Measurements from ENCODE around the gene ADAM22. TPM values are rescaled to one million over a fixed set of nuclear protein-coding genes. Genes with fewer than 3 reads are reported as not detected.

The ADAM22 gene
- polyA plus RNA-seq, 2 donors, result 0.08 to 0.16 TPM

GRCh38 chr7:88140947-88141346 lies 206.9 kb downstream of the ADAM22 start:
- H3K4me1 ChIP-seq (ENCODE audit: control insufficient read depth in 2 of 2, insufficient read depth in 2 of 2, low read length in 1 of 2), result no peaks in the 10 kb centered on the region
- H3K36me3 ChIP-seq (ENCODE audit: control insufficient read depth in 2 of 2, insufficient read depth in 2 of 2, low read length in 1 of 2), result no peaks in the 10 kb centered on the region
- no peak overlapping the region for H3K4me3 ChIP-seq (ENCODE audit: low read depth in 1 of 2, low read length in 2 of 2)
- no peak overlapping the region for H3K27ac ChIP-seq (ENCODE audit: low read depth in 2 of 2, low read length in 1 of 2)
- 35 to 49% methylated on average over 2 of the region's 2 CpGs for WGBS, 2 donors
- no peaks in the 10 kb centered on the region for H3K9me3 ChIP-seq (ENCODE audit: control insufficient read depth in 2 of 2, insufficient read depth in 1 of 2, low read depth in 1 of 2, low read length in 1 of 2)
- no peaks in the 10 kb centered on the region for H3K27me3 ChIP-seq (ENCODE audit: control insufficient read depth in 1 of 2, insufficient read depth in 2 of 2, low read length in 2 of 2)

DNA sequence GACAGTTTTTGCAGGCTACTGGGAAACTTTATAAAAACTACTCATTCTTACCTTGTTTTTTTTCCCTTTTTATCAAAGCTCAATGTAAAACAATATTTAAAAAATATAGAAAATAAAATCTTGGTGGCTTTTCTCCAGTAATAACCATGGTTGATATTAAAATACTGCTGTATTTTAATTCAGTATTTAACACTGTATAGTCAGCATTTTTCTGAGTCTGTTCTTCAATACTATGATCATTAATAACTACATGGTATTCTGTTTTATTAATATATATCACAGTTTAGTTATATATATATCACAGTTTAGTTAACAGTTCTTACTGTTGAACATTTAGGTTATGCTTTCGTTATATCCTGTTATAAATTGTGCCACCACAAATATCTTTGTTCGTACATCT lies 207.4 kb downstream of the ADAM22 start:
- H3K4me1 ChIP-seq (ENCODE audit: control insufficient read depth in 2 of 2, insufficient read depth in 2 of 2, low read length in 1 of 2), result no peaks in the 10 kb centered on the region
- WGBS, 2 donors, result 90 to 92% methylated on average over 2 of the region's 2 CpGs
- H3K9me3 ChIP-seq (ENCODE audit: control insufficient read depth in 2 of 2, insufficient read depth in 1 of 2, low read depth in 1 of 2, low read length in 1 of 2), result no peaks in the 10 kb centered on the region
- H3K36me3 ChIP-seq (ENCODE audit: control insufficient read depth in 2 of 2, insufficient read depth in 2 of 2, low read length in 1 of 2), result no peaks in the 10 kb centered on the region
- no peak overlapping the region for H3K4me3 ChIP-seq (ENCODE audit: low read depth in 1 of 2, low read length in 2 of 2)
- H3K27me3 ChIP-seq (ENCODE audit: control insufficient read depth in 1 of 2, insufficient read depth in 2 of 2, low read length in 2 of 2), result no peaks in the 10 kb centered on the region
- no peak overlapping the region for H3K27ac ChIP-seq (ENCODE audit: low read depth in 2 of 2, low read length in 1 of 2)

DNA sequence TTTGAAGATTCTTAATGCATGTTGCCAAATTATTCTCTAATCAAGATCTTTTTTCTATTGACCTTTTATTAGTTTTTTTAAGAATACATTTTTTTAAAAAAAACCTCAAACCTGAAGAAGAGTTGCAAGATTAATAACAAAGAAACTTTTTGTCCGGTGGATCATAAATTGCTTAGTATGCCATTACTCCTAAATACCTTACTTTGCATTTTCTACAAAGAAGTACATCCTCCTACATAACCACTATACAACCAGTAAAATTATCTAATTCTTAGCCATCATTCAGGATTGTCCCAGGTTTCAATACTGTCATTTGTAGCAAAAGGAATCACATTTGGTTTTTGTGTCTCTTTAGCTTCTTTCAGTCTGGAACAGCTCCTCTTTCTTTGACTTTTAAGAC lies 207.9 kb downstream of the ADAM22 start:
- no peak overlapping the region for H3K27ac ChIP-seq (ENCODE audit: low read depth in 2 of 2, low read length in 1 of 2)
- H3K4me3 ChIP-seq (ENCODE audit: low read depth in 1 of 2, low read length in 2 of 2), result no peak overlapping the region
- no peaks in the 10 kb centered on the region for H3K4me1 ChIP-seq (ENCODE audit: control insufficient read depth in 2 of 2, insufficient read depth in 2 of 2, low read length in 1 of 2)
- H3K27me3 ChIP-seq (ENCODE audit: control insufficient read depth in 1 of 2, insufficient read depth in 2 of 2, low read length in 2 of 2), result no peaks in the 10 kb centered on the region
- 83 to 85% methylated on average over 1 of the region's 1 CpG for WGBS, 2 donors
- no peaks in the 10 kb centered on the region for H3K9me3 ChIP-seq (ENCODE audit: control insufficient read depth in 2 of 2, insufficient read depth in 1 of 2, low read depth in 1 of 2, low read length in 1 of 2)
- no peaks in the 10 kb centered on the region for H3K36me3 ChIP-seq (ENCODE audit: control insufficient read depth in 2 of 2, insufficient read depth in 2 of 2, low read length in 1 of 2)

GRCh38 chr7:88146616-88147015 lies 212.6 kb downstream of the ADAM22 start:
- Histone ChIP-seq H3K36me3 (ENCODE audit: control insufficient read depth in 2 of 2, insufficient read depth in 2 of 2, low read length in 1 of 2) (no peaks in the 10 kb centered on the region), H3K27ac (ENCODE audit: low read depth in 2 of 2, low read length in 1 of 2) (no peak overlapping the region), H3K4me1 (ENCODE audit: control insufficient read depth in 2 of 2, insufficient read depth in 2 of 2, low read length in 1 of 2) (no peaks in the 10 kb centered on the region), H3K9me3 (ENCODE audit: control insufficient read depth in 2 of 2, insufficient read depth in 1 of 2, low read depth in 1 of 2, low read length in 1 of 2) (no peaks in the 10 kb centered on the region), H3K27me3 (ENCODE audit: control insufficient read depth in 1 of 2, insufficient read depth in 2 of 2, low read length in 2 of 2) (no peaks in the 10 kb centered on the region), H3K4me3 (ENCODE audit: low read depth in 1 of 2, low read length in 2 of 2) (no peak overlapping the region)
- 26 to 30% methylated on average over 2 of the region's 2 CpGs for WGBS, 2 donors

DNA sequence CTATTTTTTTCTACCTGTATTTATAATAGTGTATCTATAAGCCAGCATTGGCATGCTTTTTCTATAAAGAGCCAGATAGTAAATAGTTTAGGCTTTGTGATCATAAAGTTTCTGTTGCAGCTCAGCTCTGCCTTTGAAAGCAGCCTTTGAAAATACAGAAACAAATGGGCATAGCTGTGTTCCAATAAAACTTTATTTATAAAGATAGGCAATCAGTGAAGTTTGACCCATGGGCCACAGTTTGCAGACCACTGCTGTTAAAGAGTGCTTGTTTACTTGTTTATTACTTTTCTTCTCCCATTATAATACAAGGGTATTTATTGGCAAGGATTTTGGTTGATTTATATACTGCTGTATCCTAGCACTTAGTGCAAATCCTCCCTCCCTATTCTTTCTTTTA lies 213.3 kb downstream of the ADAM22 start:
- Histone ChIP-seq H3K36me3 (ENCODE audit: control insufficient read depth in 2 of 2, insufficient read depth in 2 of 2, low read length in 1 of 2) (no peaks in the 10 kb centered on the region), H3K27ac (ENCODE audit: low read depth in 2 of 2, low read length in 1 of 2) (no peak overlapping the region), H3K4me3 (ENCODE audit: low read depth in 1 of 2, low read length in 2 of 2) (no peak overlapping the region), H3K4me1 (ENCODE audit: control insufficient read depth in 2 of 2, insufficient read depth in 2 of 2, low read length in 1 of 2) (no peaks in the 10 kb centered on the region), H3K9me3 (ENCODE audit: control insufficient read depth in 2 of 2, insufficient read depth in 1 of 2, low read depth in 1 of 2, low read length in 1 of 2) (no peaks in the 10 kb centered on the region), H3K27me3 (ENCODE audit: control insufficient read depth in 1 of 2, insufficient read depth in 2 of 2, low read length in 2 of 2) (no peaks in the 10 kb centered on the region)

DNA sequence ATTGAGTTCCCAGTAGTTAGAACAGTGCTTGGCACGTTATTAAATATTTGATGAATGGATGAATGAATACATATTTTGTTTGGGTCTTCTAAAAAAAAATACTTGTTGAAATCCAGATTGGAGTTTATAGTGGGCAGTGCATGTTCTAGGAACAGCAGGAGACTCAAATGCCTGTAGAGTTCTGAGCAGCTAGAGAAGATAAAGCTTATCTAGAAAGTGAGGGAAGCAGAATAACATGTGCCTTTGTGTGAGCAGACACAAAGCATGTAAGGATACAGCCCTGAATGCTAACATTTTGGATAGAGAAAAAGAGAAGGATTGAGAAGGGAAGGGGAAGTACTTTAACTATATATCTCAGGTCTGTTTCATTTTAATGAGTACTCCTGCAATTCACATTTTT lies 213.9 kb downstream of the ADAM22 start:
- H3K27ac ChIP-seq (ENCODE audit: low read depth in 2 of 2, low read length in 1 of 2), result no peak overlapping the region
- H3K27me3 ChIP-seq (ENCODE audit: control insufficient read depth in 1 of 2, insufficient read depth in 2 of 2, low read length in 2 of 2), result no peaks in the 10 kb centered on the region
- no peak overlapping the region for H3K4me3 ChIP-seq (ENCODE audit: low read depth in 1 of 2, low read length in 2 of 2)
- H3K9me3 ChIP-seq (ENCODE audit: control insufficient read depth in 2 of 2, insufficient read depth in 1 of 2, low read depth in 1 of 2, low read length in 1 of 2), result no peaks in the 10 kb centered on the region
- no peaks in the 10 kb centered on the region for H3K36me3 ChIP-seq (ENCODE audit: control insufficient read depth in 2 of 2, insufficient read depth in 2 of 2, low read length in 1 of 2)
- 59 to 61% methylated on average over 1 of the region's 1 CpG for WGBS, 2 donors
- no peaks in the 10 kb centered on the region for H3K4me1 ChIP-seq (ENCODE audit: control insufficient read depth in 2 of 2, insufficient read depth in 2 of 2, low read length in 1 of 2)

DNA sequence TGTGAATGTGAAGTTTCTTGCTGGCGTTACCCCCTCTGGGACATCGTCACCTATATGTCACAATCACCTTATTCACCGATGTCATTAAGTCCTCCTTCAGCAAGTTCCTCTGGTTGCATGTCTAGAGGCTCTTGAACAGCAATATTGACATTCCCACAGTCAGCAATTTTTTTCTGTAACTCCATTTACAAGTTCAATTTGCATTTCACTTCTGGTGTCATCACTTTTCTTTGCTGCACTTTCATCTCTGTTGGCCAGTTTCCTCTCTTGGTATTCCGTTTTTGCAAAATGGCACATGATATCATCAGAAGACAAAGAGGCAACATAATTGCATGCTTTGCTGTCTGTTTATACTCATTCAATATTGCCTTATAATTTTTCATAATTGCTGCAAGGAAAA lies 216.0 kb downstream of the ADAM22 start:
- Histone ChIP-seq H3K4me1 (ENCODE audit: control insufficient read depth in 2 of 2, insufficient read depth in 2 of 2, low read length in 1 of 2) (no peaks in the 10 kb centered on the region), H3K27ac (ENCODE audit: low read depth in 2 of 2, low read length in 1 of 2) (no peak overlapping the region), H3K27me3 (ENCODE audit: control insufficient read depth in 1 of 2, insufficient read depth in 2 of 2, low read length in 2 of 2) (no peaks in the 10 kb centered on the region), H3K36me3 (ENCODE audit: control insufficient read depth in 2 of 2, insufficient read depth in 2 of 2, low read length in 1 of 2) (no peaks in the 10 kb centered on the region), H3K9me3 (ENCODE audit: control insufficient read depth in 2 of 2, insufficient read depth in 1 of 2, low read depth in 1 of 2, low read length in 1 of 2) (no peaks in the 10 kb centered on the region), H3K4me3 (ENCODE audit: low read depth in 1 of 2, low read length in 2 of 2) (no peak overlapping the region)
- 90 to 92% methylated on average over 4 of the region's 4 CpGs for WGBS, 2 donors

GRCh38 chr7:88151119-88151790 lies 217.2 kb downstream of the ADAM22 start:
- Histone ChIP-seq H3K4me3 (ENCODE audit: low read depth in 1 of 2, low read length in 2 of 2) (no peak overlapping the region), H3K27ac (ENCODE audit: low read depth in 2 of 2, low read length in 1 of 2) (no peak overlapping the region), H3K4me1 (ENCODE audit: control insufficient read depth in 2 of 2, insufficient read depth in 2 of 2, low read length in 1 of 2) (no peaks in the 10 kb centered on the region), H3K36me3 (ENCODE audit: control insufficient read depth in 2 of 2, insufficient read depth in 2 of 2, low read length in 1 of 2) (no peaks in the 10 kb centered on the region), H3K9me3 (ENCODE audit: control insufficient read depth in 2 of 2, insufficient read depth in 1 of 2, low read depth in 1 of 2, low read length in 1 of 2) (no peaks in the 10 kb centered on the region), H3K27me3 (ENCODE audit: control insufficient read depth in 1 of 2, insufficient read depth in 2 of 2, low read length in 2 of 2) (no peaks in the 10 kb centered on the region)
- 69 to 81% methylated on average over 7 of the region's 7 CpGs for WGBS, 2 donors

DNA sequence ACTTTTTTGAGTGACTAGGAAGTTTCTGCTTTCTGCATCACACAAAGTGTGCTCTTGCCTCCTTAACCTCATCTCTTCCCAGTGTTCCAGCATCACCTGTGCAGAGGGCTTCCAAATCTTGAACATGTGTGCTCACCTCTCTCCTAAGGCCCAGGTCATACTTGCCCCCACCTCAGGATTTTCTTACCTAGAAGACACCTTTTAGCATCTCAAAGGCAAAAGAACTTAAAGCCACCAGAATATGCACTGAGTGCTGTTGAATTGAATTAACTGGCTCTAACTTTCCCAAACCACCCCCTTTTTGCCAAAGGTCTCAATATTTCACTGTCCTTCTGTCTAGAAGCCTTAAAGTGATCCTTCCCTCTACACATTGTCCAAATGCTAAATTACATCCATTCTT lies 219.3 kb downstream of the ADAM22 start:
- no peak overlapping the region for H3K4me3 ChIP-seq (ENCODE audit: low read depth in 1 of 2, low read length in 2 of 2)
- H3K4me1 ChIP-seq (ENCODE audit: control insufficient read depth in 2 of 2, insufficient read depth in 2 of 2, low read length in 1 of 2), result no peaks in the 10 kb centered on the region
- H3K27ac ChIP-seq (ENCODE audit: low read depth in 2 of 2, low read length in 1 of 2), result no peak overlapping the region
- H3K36me3 ChIP-seq (ENCODE audit: control insufficient read depth in 2 of 2, insufficient read depth in 2 of 2, low read length in 1 of 2), result no peaks in the 10 kb centered on the region
- no peaks in the 10 kb centered on the region for H3K27me3 ChIP-seq (ENCODE audit: control insufficient read depth in 1 of 2, insufficient read depth in 2 of 2, low read length in 2 of 2)
- H3K9me3 ChIP-seq (ENCODE audit: control insufficient read depth in 2 of 2, insufficient read depth in 1 of 2, low read depth in 1 of 2, low read length in 1 of 2), result no peaks in the 10 kb centered on the region

DNA sequence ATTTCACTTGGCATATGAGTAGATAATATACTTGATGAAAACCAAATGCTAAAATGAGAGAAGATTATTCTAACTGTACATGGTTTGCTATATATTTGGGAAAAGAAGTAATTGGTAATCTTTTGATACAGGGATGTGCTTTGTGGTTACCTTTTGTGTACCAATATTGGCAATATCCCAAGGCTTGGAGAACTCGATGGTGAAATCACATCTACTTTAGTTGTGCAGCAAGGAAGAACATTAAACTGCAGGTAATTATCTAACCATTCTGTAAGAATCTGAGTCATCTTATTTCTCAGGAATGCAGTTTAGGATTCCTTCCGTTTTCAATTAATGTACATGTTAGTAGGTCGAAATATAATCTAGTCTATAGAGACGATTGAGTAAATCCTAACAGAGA lies 221.7 kb downstream of the ADAM22 start:
- Histone ChIP-seq H3K27me3 (ENCODE audit: control insufficient read depth in 1 of 2, insufficient read depth in 2 of 2, low read length in 2 of 2) (no peaks in the 10 kb centered on the region), H3K27ac (ENCODE audit: low read depth in 2 of 2, low read length in 1 of 2) (no peak overlapping the region), H3K9me3 (ENCODE audit: control insufficient read depth in 2 of 2, insufficient read depth in 1 of 2, low read depth in 1 of 2, low read length in 1 of 2) (no peaks in the 10 kb centered on the region), H3K36me3 (ENCODE audit: control insufficient read depth in 2 of 2, insufficient read depth in 2 of 2, low read length in 1 of 2) (no peaks in the 10 kb centered on the region), H3K4me3 (ENCODE audit: low read depth in 1 of 2, low read length in 2 of 2) (no peak overlapping the region), H3K4me1 (ENCODE audit: control insufficient read depth in 2 of 2, insufficient read depth in 2 of 2, low read length in 1 of 2) (no peaks in the 10 kb centered on the region)
- WGBS, 2 donors, result 84 to 90% methylated on average over 4 of the region's 4 CpGs

All from esophagus (tissue), 2 donors.